ENCODE results near the gene MIER1.
"Not testable (repeated sequence)": the region's sequence is repeated elsewhere in the genome, so short reads cannot be mapped to it uniquely, and the experiment has no call there.

MIER1 gene

GRCh38 chr1:66937529-66938234 lies 12.9 kb downstream of the MIER1 start:
- DNase-seq (ENCODE audit: low read depth, low spot score) = no peak

DNA sequence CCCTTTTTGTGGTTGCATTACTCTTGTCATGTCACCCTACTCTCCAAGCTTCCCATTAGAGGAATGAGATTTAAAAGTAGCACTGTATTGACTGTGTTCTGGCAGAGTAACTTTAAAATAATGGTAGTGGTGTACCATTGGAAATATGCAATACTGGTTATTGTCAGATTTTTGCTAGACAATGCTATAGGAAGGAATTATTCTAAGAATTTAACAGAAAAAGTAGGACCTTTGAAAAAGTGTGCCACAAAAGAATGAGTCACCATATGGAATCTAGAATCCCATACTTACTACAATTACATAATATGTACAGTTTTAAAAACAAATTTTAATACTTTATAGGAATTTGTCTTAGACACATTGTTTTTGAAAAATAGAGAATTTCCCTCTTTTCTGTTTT lies 13.8 kb downstream of the MIER1 start:
- no peak for DNase-seq (ENCODE audit: low read depth, low spot score)

DNA sequence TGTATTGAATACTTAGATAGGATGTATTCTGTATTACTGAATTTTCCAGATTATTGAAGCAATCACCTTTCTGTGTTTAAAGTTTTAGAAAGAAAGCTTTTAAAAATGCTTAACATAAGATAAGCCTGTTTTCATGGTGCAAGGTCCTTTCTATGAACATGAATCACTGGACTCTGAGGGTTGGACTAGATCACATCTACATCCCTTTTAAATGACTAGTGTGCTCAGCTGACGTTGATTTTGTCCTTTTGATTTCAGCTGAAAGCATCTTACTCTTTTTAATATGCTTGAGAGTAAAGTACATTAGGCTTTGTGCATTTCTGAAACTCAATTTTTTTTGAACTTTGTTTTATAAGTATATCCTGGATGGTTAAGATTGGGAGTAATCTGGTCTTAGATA lies 16.2 kb downstream of the MIER1 start:
- DNase-seq (ENCODE audit: low read depth, low spot score) = no peak

DNA sequence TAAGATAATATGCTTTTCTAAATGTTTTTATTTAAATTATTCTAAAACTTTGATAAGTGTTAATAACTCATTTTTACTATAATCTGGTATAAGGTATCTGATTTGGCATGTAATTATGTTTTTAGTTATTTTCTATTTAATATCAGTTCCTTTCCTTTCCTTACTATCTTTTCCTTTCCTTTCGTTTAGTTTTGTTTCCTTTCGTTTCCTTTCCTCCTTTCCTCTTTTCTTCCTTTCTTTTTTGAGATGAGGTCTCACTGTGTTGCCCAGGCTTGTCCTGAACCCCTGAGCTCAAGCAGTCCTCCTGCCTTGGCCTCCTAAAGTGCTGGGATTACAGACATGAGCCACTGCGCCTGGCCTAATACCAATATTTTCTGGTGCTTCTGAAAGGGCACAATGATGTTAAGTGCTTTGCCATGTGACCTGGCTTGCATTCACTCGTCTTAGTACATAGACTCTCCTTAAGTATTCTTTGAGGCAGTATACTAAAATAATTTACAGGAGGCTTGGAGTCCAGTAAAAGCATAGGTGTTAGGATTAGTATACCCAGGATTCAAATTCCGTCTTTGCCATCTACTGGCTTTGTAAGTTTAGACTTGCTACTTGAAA lies 18.7 kb downstream of the MIER1 start:
- DNase-seq (ENCODE audit: low read depth, low spot score) = no peak

DNA sequence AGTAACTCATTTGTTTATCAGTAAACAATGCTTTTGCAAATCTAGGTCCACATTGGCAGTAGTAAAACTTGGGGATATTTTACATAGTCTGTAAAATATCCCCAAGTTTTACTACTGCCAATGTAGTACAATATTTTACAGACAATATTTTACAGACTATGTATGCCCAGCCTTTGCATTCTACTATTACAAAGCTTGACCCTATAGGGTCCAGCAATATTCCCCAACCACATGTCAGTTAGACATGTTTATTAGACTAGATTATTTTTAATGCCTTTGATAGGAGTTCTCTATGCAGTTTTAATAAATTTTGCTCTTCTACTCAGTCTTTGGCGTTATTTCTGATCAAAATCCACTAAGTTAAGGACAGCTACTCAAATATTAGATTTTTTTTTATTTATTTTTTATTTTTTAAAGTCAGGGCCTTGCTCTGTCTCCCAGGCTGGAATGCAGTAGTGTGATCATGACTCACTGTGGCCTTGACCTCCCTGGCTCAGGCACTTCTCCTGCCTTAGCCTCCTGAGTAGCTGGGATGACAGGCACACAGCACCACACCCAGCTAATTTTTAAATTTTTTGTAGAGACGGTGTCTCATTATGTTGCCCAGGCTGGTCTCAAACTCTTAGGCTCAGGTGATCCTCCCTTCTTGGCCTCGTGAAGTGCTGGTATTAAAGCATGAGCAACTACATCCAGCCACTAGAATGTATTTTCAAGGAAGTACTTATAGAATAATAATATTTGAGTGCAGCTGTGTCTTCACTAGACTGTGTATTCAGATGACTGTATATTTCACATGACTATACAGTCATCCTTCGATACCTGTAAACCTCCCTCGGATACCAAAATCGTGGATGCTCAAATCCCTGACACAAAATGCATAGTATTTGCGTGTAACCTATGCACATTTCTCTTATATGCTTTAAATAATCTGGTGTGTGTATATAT lies 19.8 kb downstream of the MIER1 start:
- peak; percentile 73 for DNase-seq (ENCODE audit: low read depth, low spot score)

GRCh38 chr1:66945316-66945715 lies 20.5 kb downstream of the MIER1 start:
- DNase-seq (ENCODE audit: low read depth, low spot score) = no peak

GRCh38 chr1:66947267-66947666 lies 22.5 kb downstream of the MIER1 start:
- DNase-seq (ENCODE audit: low read depth, low spot score) = no peak

DNA sequence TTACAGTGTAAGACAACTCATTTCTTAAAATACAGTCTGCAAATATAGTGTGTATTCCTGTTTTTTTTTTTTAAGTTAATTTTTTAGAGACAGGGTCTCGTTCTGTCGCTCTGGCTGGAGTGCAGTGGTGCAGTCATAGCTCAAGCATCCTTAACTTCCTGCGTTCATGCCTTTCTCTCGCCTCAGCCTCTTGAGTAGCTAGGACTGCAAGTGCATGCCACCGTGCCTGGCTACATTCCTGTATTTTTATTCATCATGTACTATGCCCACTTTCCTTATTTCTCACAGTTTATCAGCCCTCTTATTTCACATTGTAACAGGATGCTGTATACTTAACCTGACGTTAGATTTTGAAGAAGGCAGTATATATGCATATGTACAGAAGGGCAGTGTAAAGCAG lies 26.7 kb downstream of the MIER1 start:
- DNase-seq (ENCODE audit: low read depth, low spot score) = peak; percentile 73

DNA sequence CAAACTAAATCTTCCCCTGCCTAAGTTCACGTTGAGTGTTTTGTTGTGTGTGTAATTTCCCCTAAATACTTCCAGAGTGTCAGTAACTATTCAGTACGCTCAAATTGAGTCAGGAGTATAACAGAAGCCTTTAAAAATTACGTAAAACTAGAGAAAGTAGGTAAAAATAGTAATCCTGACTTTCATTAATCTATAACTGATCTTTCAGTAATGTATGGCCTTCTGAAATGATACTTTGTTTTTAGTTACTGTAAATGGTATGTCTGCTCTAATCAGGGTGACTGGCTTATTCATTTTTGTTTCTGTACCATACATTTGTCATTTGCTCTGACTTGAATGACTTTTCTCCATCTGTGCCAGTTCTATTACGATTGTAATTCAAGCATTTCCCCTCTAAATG lies 29.4 kb downstream of the MIER1 start:
- DNase-seq (ENCODE audit: low read depth, low spot score) = no peak

DNA sequence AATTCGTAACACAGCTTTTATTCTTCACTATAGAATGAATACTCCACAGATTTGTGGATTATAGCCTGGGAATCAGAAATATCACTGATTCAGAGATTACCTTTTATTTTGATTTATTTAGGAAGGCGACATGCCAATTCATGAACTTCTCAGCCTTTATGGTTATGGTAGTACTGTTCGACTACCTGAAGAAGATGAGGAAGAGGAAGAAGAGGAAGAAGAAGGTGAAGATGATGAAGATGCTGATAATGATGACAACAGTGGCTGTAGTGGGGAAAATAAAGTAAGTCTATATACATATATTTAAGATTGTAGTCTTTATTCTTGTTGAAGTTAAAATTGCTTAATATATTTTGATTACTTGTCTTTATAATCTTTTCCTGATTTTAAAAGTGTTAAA lies 33.1 kb downstream of the MIER1 start:
- DNase-seq (ENCODE audit: low read depth, low spot score) = no peak

GRCh38 chr1:66966188-66966873 lies 41.5 kb downstream of the MIER1 start:
- not testable (repeated sequence) for DNase-seq (ENCODE audit: low read depth, low spot score)

- DNase-seq (ENCODE audit: low read depth, low spot score) = no peak
Measured at GRCh38 chr1:66968574-66968973, 43.8 kb downstream of the MIER1 start.

DNA sequence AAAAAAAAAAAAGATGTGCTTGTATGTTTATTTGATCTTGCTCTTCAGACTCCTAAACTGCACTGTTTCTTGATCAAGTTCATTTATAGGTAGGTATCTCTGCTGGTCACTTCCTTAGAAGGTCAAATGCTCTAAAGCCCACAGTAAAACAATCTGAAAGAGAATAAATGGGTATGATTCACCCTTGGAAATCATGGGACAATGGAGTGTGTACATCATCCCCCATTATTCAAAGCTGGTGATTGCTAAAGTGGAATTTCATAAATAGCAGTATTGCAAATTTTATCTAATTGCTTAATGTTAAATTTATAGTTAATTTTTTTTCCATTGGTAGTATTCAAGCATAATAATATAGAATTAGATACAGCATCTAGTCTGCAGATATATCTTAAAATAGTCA lies 53.4 kb downstream of the MIER1 start:
- DNase-seq (ENCODE audit: low read depth, low spot score) = no peak

DNA sequence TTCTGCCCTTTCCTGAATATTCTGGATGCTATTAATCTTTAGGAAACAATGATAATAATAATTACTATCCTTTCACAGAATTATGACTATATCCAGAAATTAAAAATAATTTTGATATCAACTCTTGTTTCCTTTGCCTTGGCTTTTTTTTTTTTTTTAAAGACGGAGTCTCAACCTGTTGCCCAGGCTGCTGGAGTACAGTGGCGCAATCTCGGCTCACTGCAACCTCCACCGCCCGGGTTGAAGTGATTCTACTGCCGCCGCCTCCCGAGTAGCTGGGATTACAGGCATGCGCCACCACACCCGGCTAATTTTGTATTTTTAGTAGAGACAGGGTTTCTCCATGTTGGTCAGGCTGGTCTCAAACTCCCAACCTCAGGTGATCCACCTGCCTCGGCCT lies 54.8 kb downstream of the MIER1 start:
- DNase-seq (ENCODE audit: low read depth, low spot score) = not testable (repeated sequence)

DNA sequence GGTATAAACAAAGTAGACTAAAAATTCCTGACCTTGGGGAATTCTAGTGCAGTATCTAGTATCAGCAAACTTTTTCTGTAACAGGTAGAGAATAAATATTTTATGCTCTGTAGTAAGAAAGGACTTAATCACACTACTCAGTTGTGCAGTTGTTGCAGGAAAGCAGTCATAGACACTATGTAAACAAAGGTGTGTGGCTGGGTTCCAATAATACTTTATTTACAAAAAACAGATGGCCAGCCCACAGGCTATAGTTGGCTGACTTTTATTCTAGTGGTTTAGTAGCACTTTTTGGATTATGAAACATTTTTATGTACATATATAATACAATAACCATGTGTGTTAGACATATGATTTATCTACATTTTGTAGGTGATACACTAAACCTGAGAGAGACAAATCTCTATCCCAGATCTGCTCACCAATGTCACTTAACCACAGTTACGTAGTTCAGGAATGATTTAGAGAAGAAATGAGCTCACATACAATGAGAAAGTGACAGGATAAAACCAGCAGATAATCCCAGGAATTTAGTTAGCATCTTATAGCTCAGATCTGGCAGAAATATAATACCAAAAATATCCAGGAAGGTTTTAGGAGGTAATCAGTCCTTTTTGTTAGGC lies 56.1 kb downstream of the MIER1 start:
- no peak for DNase-seq (ENCODE audit: low read depth, low spot score)

- no peak for DNase-seq (ENCODE audit: low read depth, low spot score)
Measured at GRCh38 chr1:66981679-66982078, 56.9 kb downstream of the MIER1 start.

GRCh38 chr1:66982561-66983260 lies 57.9 kb downstream of the MIER1 start:
- DNase-seq (ENCODE audit: low read depth, low spot score) = no peak

DNA sequence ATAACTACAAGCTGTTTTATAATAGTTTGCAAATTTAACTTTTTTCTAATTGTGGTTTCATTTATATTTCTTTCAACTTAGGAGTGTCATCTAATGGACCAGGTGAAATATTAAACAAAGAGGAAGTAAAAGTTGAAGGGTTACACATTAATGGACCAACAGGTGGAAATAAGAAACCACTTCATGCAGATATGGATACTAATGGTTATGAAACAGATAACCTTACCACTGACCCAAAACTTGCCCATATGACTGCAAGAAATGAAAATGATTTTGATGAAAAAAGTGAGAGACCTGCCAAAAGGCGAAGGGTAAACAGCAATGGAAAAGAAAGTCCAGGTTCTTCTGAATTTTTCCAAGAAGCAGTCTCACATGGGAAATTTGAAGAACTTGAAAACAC lies 59.7 kb downstream of the MIER1 start:
- DNase-seq (ENCODE audit: low read depth, low spot score) = no peak

- DNase-seq (ENCODE audit: low read depth, low spot score) = no peak
Measured at GRCh38 chr1:66985835-66986234, 61.0 kb downstream of the MIER1 start.

DNA sequence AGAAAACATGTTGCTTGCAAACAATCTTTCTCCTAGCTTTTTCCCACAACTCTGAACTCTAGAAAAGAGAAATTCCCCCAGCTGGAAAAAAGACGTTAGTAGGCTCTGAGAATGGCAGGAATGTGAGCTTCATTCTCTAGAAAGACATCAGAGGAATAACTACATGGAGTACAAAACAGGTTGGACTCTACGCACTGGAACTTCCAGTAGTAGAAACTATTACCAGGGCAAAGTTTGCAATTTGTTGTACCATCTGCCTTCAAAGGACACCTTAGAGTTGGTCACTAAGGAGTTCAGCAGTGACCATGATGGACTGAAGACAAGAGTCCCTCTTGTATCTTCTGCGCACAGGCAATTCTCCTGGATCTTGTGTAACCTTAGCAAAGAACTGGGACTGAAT lies 68.3 kb downstream of the MIER1 start:
- no peak for DNase-seq (ENCODE audit: low read depth, low spot score)

Measured in astrocyte of the hippocampus (primary cell).